GM23248 (cell line): ENCODE results near the gene SDR42E2. TPM values are rescaled to one million over a fixed set of nuclear protein-coding genes. Genes with fewer than 3 reads are reported as not detected.

Source experiments
- DNase-seq: peaks from one replicate; pipeline ENCODE4 v3.0.0-alpha.2; 2015
- H2AFZ ChIP-seq: fragments of 200-600 bp; sonication (generic); 2 replicates; pipeline ENCODE4 v1.6.1; 2016; ENCODE audit warnings: antibody characterized with exemption
- H3F3A ChIP-seq: fragments of 200-600 bp; sonication (generic); 2 replicates; pipeline ENCODE4 v1.6.1; 2016; ENCODE audit warnings: mild to moderate bottlenecking, antibody characterized with exemption, mixed run types; ENCODE audit not compliant: insufficient read depth
- H3K27ac ChIP-seq: fragments of 200-600 bp; sonication (generic); 2 replicates; pipeline ENCODE4 v1.5.1; 2016; ENCODE audit warnings: mild to moderate bottlenecking
- H3K27me3 ChIP-seq: fragments of 200-600 bp; sonication (generic); replicated peaks from 2 replicates; pipeline ENCODE4 v1.6.1; 2016; ENCODE audit warnings: mild to moderate bottlenecking; ENCODE audit not compliant: insufficient read depth
- H3K36me3 ChIP-seq: fragments of 200-600 bp; sonication (generic); 2 replicates; pipeline ENCODE4 v1.6.1; 2016; ENCODE audit warnings: low read depth, mild to moderate bottlenecking
- H3K4me1 ChIP-seq: fragments of 200-600 bp; sonication (generic); 2 replicates; pipeline ENCODE4 v1.6.1; 2016; ENCODE audit warnings: mild to moderate bottlenecking; ENCODE audit not compliant: insufficient read depth
- H3K4me2 ChIP-seq: fragments of 200-600 bp; sonication (generic); one replicate; pipeline ENCODE4 v1.6.1; 2016; ENCODE audit warnings: mild to moderate bottlenecking; ENCODE audit not compliant: unreplicated experiment
- H3K4me3 ChIP-seq: fragments of 200-600 bp; sonication (generic); 2 replicates; pipeline ENCODE4 v1.5.1; 2016; ENCODE audit warnings: mild to moderate bottlenecking
- H3K79me2 ChIP-seq: fragments of 200-600 bp; sonication (generic); 2 replicates; pipeline ENCODE4 v1.6.1; 2016; ENCODE audit warnings: mild to moderate bottlenecking; ENCODE audit not compliant: insufficient read depth
- H3K9ac ChIP-seq: fragments of 200-600 bp; sonication (generic); 2 replicates; pipeline ENCODE4 v1.6.1; 2016; ENCODE audit warnings: mild to moderate bottlenecking
- H3K9me2 ChIP-seq: fragments of 200-600 bp; sonication (generic); 2 replicates; pipeline ENCODE4 v1.6.1; 2016; ENCODE audit warnings: mixed run types, mild to moderate bottlenecking, moderate library complexity; ENCODE audit not compliant: insufficient read depth
- H3K9me3 ChIP-seq: fragments of 200-600 bp; sonication (generic); one replicate; pipeline ENCODE4 v1.6.1; 2017; ENCODE audit warnings: low read depth
- H4K20me1 ChIP-seq: fragments of 200-600 bp; sonication (generic); 2 replicates; pipeline ENCODE4 v1.6.0; 2016; ENCODE audit not compliant: insufficient read depth
- EZH2 ChIP-seq: fragments of 200-600 bp; sonication (generic); IDR thresholded peaks from 2 replicates; pipeline ENCODE4 v1.6.1; 2018; ENCODE audit warnings: antibody characterized with exemption, mild to moderate bottlenecking; ENCODE audit not compliant: insufficient read depth, poor library complexity, severe bottlenecking
- EZH2phosphoT487 ChIP-seq: fragments of 200-600 bp; sonication (generic); IDR thresholded peaks from 2 replicates; pipeline ENCODE4 v1.6.1; 2018; ENCODE audit warnings: antibody characterized with exemption, moderate library complexity, mild to moderate bottlenecking, low read depth; ENCODE audit not compliant: insufficient read depth
- WGBS, 2 experiments: methylation state at CpG; one replicate each; pipeline ENCODE4 v1.1.6; 2015 to 2017; ENCODE audit warnings: low lambda C conversion rate in 2 of 2, low coverage in 1 of 2; ENCODE audit errors: missing lambda C conversion rate in 2 of 2; 5-methylcytosine and 5-hydroxymethylcytosine counted together
- in situ Hi-C: fragments of 300-500 bp; cut with MboI; formaldehyde crosslinking; loops from 2 replicates; pipeline ENCODE4 v1.15.0; 2020
- polyA plus RNA-seq: library from polyadenylated mRNA; unstranded; fragments of >200 nt; fragmentation: Nextera tagmentation; extraction: Ambion mirVana; gene quantifications from 2 replicates; pipeline ENCODE4 v1.2.1, GENCODE V29; 2016
- total RNA-seq: library from RNA; depleted of rRNA; stranded (reverse); fragments of >200 nt; shearing (Covaris generic); gene quantifications from 2 replicates; pipeline ENCODE4 v1.2.3, GENCODE V29; 2014

The SDR42E2 gene
- total and polyA plus RNA-seq, 2 experiments from 2014 or later: not detected

GRCh38 chr16:22210285-22210684 is 48.0 kb downstream of the SDR42E2 start:
- Histone ChIP-seq H4K20me1 (peaks cover 8% of the 10 kb centered on the region; the same call in 1 of the 2 replicates), H3F3A (peaks cover 6% of the 10 kb centered on the region; the same call in 1 of the 2 replicates), H3K27me3 (no peaks in the 10 kb centered on the region), H3K27ac (no peak overlapping the region), H3K4me2 (no peak overlapping the region), H3K79me2 (peaks cover 88% of the 10 kb centered on the region), H3K4me1 (peaks cover 16% of the 10 kb centered on the region), H3K4me3 (no peak overlapping the region), H3K9me2 (no peaks in the 10 kb centered on the region), H2AFZ (no peak overlapping the region), H3K36me3 (no peaks in the 10 kb centered on the region), H3K9me3 (no peaks in the 10 kb centered on the region), H3K9ac (no peak overlapping the region)
- 93 to 94% methylated on average over 6 of the region's 6 CpGs for WGBS, 2 experiments
- in situ Hi-C loops: no loop called here
- DNase-seq: no peak
- TF ChIP-seq EZH2phosphoT487: no peak

- in situ Hi-C loops: no loop called here
- no peak overlapping the region for H3K27ac ChIP-seq
- H3K79me2 ChIP-seq: peaks cover 94% of the 10 kb centered on the region
- no peaks in the 10 kb centered on the region for H3K27me3 ChIP-seq
- H2AFZ ChIP-seq: no peak overlapping the region
- no peaks in the 10 kb centered on the region for H3K9me2 ChIP-seq
- no peak overlapping the region for H3K9ac ChIP-seq
- no peaks in the 10 kb centered on the region for H3F3A ChIP-seq
- DNase-seq: no peak
- TF ChIP-seq EZH2 (no peak), EZH2phosphoT487 (no peak)
- H3K9me3 ChIP-seq: no peaks in the 10 kb centered on the region
- peaks cover 12% of the 10 kb centered on the region for H3K4me1 ChIP-seq
- no peaks in the 10 kb centered on the region for H3K36me3 ChIP-seq
- peaks cover 8% of the 10 kb centered on the region; the same call in 1 of the 2 replicates for H4K20me1 ChIP-seq
- no peak overlapping the region for H3K4me2 ChIP-seq
- no peak overlapping the region for H3K4me3 ChIP-seq
- 61 to 64% methylated on average over 2 of the region's 2 CpGs for WGBS, 2 experiments
These were observed 48.5 kb downstream of the SDR42E2 start for GRCh38 chr16:22210854-22211253.

GRCh38 chr16:22213236-22213635 is 50.9 kb downstream of the SDR42E2 start:
- H2AFZ ChIP-seq: no peak overlapping the region
- no peaks in the 10 kb centered on the region for H3K36me3 ChIP-seq
- no peaks in the 10 kb centered on the region for H3K9me3 ChIP-seq
- H3K4me3 ChIP-seq: no peak overlapping the region
- H3F3A ChIP-seq: no peaks in the 10 kb centered on the region
- H3K27ac ChIP-seq: no peak overlapping the region
- no peak for TF ChIP-seq EZH2
- H4K20me1 ChIP-seq: peaks cover 8% of the 10 kb centered on the region; the same call in 1 of the 2 replicates
- peaks cover 99% of the 10 kb centered on the region for H3K79me2 ChIP-seq
- no peak overlapping the region for H3K9ac ChIP-seq
- H3K9me2 ChIP-seq: no peaks in the 10 kb centered on the region
- no peak overlapping the region for H3K4me2 ChIP-seq
- DNase-seq: no peak
- WGBS, 2 experiments: 68 to 70% methylated on average over 4 of the region's 4 CpGs
- H3K4me1 ChIP-seq: 0 out of 2 replicates have a peak, but pooled peaks cover 3% of the 10 kb centered on the region
- in situ Hi-C loops: no loop called here
- no peaks in the 10 kb centered on the region for H3K27me3 ChIP-seq

- H3K36me3 ChIP-seq: no peaks in the 10 kb centered on the region
- H4K20me1 ChIP-seq: peaks cover 8% of the 10 kb centered on the region; the same call in 1 of the 2 replicates
- in situ Hi-C loops: no loop called here
- no peaks in the 10 kb centered on the region for H3K4me1 ChIP-seq
- H3K79me2 ChIP-seq: peaks cover 99% of the 10 kb centered on the region
- H3F3A ChIP-seq: no peaks in the 10 kb centered on the region
- TF ChIP-seq EZH2 (no peak), EZH2phosphoT487 (no peak)
- H3K27me3 ChIP-seq: no peaks in the 10 kb centered on the region
- H3K27ac ChIP-seq: no peak overlapping the region
- no peak overlapping the region for H3K9ac ChIP-seq
- no peaks in the 10 kb centered on the region for H3K9me2 ChIP-seq
- 97 to 98% methylated on average over 3 of the region's 3 CpGs for WGBS, 2 experiments
- no peaks in the 10 kb centered on the region for H3K9me3 ChIP-seq
- H3K4me2 ChIP-seq: no peak overlapping the region
- H3K4me3 ChIP-seq: no peak overlapping the region
- no peak overlapping the region for H2AFZ ChIP-seq
- DNase-seq: no peak
These were observed 51.5 kb downstream of the SDR42E2 start for GRCh38 chr16:22213801-22214200.

- in situ Hi-C loops: no loop called here
- H3F3A ChIP-seq: no peaks in the 10 kb centered on the region
- H3K9me2 ChIP-seq: no peaks in the 10 kb centered on the region
- no peaks in the 10 kb centered on the region for H3K36me3 ChIP-seq
- H3K27me3 ChIP-seq: no peaks in the 10 kb centered on the region
- no peak for DNase-seq
- no peak overlapping the region for H3K4me3 ChIP-seq
- no peaks in the 10 kb centered on the region for H3K9me3 ChIP-seq
- no peak overlapping the region for H2AFZ ChIP-seq
- H3K4me2 ChIP-seq: no peak overlapping the region
- no peaks in the 10 kb centered on the region for H3K4me1 ChIP-seq
- WGBS, 2 experiments: 96 to 98% methylated on average over 2 of the region's 2 CpGs
- H3K79me2 ChIP-seq: peaks cover 99% of the 10 kb centered on the region
- no peak for TF ChIP-seq EZH2
- TF ChIP-seq EZH2phosphoT487: no peak
- H4K20me1 ChIP-seq: peaks cover 8% of the 10 kb centered on the region; the same call in 1 of the 2 replicates
- H3K9ac ChIP-seq: no peak overlapping the region
- no peak overlapping the region for H3K27ac ChIP-seq
These were observed 52.1 kb downstream of the SDR42E2 start for GRCh38 chr16:22214402-22214801.
